Ovary (tissue), 3 donors: ENCODE data around the gene TRIM37.

ENCODE experiments used
- EP300 ChIP-seq: sonication (generic); formaldehyde crosslinking; IDR thresholded peaks from one replicate; pipeline ENCODE4 v1.6.1; 2017; ENCODE audit warnings: antibody characterized with exemption
- POLR2A ChIP-seq: fragments of 450-650 bp; IDR thresholded peaks from one replicate; pipeline ENCODE4 v1.6.1; 2017; ENCODE audit warnings: antibody characterized with exemption, mild to moderate bottlenecking, moderate library complexity
- TF ChIP-seq, protein P1 (sequence below), 3 donors: fragments of 450-650 bp in 2 of 3; fragments of 200-600 bp in 1 of 3; IDR thresholded peaks; one replicate each; pipeline versions ENCODE4 v1.5.1 to v1.8.0; 2016 to 2022; ENCODE audit warnings: antibody characterized with exemption in 3 of 3, mild to moderate bottlenecking in 1 of 3
- donor health status: DM: no; HTN: no; CAD: no.

DNA sequence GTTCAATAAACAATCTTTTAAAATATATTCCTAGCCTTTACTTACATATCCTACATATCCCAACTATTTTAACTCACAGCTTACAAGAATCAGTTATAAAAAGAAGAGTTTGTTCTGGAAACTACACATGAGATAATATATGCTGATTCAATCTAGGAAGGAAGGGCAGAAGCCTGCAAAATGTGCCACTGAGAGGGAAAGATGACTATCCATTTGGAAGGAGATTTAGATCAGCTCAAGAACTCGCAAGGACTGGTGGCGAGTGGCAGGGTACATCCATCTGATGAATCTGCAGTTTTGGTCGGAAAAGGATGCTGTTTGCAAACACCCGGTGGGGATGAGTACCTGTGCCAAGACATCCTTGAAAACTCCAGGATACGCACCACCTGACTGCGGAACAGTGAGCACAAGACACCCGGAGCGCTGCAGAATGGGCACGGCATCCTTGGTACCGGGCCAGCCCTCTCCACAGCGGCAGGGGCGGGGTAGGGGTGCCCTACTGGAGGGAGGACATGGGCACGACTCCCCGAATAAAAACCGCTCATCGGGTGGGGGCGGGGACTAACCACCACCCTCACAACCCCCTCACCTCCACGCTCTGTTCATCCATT is 723 bp downstream of the TRIM37 start:
- TF ChIP-seq, protein P1, sequence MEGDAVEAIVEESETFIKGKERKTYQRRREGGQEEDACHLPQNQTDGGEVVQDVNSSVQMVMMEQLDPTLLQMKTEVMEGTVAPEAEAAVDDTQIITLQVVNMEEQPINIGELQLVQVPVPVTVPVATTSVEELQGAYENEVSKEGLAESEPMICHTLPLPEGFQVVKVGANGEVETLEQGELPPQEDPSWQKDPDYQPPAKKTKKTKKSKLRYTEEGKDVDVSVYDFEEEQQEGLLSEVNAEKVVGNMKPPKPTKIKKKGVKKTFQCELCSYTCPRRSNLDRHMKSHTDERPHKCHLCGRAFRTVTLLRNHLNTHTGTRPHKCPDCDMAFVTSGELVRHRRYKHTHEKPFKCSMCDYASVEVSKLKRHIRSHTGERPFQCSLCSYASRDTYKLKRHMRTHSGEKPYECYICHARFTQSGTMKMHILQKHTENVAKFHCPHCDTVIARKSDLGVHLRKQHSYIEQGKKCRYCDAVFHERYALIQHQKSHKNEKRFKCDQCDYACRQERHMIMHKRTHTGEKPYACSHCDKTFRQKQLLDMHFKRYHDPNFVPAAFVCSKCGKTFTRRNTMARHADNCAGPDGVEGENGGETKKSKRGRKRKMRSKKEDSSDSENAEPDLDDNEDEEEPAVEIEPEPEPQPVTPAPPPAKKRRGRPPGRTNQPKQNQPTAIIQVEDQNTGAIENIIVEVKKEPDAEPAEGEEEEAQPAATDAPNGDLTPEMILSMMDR (IDR thresholded peaks at IDR 0.05) = no peak
- no peak for TF ChIP-seq POLR2A
- TF ChIP-seq EP300 = no peak
